HG02678 (cell line): ENCODE data around the gene MLC1.
A peak's percentile ranks its signal among the peaks of the same experiment; 100 is the strongest.

Experiments used
- ATAC-seq: cut with Tn5 transposase; IDR thresholded peaks from one replicate; pipeline ENCODE4 v1.9.1; 2021; ENCODE audit warnings: mild to moderate bottlenecking, moderate library complexity; ENCODE audit not compliant: unreplicated experiment

MLC1 gene

GRCh38 chr22:50040717-50041116, 44.5 kb downstream of the MLC1 start:
- ATAC-seq, result no peak

DNA sequence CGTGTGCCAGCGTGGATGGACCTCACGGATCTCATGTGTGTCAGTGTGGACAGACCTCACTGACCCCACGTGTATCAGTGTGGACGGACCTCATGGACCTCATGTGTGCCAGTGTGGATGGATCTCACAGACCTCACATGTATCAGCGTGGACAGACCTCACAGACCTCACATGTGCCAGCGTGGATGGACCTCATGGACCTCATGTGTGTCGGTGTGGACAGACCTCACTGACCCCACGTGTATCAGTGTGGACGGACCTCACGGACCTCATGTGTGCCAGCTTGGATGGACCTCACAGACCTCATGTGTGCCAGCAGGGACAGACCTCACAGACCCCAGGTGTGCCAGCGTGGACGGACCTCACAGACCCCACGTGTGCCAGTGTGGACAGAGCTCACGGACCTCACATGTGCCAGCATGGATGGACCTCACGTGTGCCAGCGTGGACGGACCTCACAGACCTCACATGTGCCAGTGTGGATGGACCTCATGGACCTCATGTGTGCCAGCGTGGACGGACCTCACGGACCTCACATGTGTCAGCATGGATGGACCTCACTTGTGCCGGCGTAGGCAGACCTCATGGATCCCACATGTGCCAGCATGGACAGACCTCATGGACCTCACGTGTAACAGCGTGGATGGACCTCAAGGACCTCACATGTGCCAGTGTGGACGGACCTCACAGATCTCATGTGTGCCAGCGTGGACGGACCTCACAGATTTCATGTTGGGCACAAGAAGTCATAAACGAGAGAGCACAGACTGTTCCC, 45.4 kb downstream of the MLC1 start:
- ATAC-seq, result no peak

DNA sequence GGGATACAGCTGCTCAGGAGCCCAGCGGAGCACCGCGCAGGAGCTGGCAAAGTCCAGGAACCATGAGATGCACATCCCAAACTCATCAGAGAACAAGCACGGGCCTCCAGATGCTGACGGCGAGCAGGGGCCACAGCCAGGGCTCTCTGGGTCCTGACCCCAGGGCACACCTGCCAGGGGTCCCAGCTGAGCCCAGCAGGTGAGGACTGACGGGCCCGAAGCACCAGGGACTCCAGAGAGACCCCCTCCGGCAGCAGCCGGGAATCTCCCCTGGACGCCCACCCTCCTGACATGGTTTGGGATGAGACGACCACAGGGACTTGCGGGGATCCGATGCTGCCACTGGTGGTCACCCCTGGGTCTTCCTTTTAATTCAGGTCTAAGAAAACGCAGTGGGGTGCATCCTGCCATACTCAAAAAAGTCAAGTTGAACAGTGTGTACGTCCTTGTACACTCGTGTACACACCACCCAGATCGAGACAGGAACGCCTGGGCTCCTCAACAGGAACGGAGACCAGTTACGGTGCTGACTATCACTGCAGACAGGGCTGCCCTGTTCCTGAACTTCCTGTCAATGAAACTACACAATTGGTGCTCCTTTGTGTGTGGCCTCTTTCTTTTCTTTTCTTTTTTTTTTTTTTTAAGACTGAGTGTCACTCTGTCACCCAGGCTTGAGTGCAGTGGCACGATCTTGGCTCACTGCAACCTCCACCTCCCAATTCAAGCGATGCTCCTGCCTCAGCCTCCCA, 49.1 kb downstream of the MLC1 start:
- ATAC-seq, result no peak

DNA sequence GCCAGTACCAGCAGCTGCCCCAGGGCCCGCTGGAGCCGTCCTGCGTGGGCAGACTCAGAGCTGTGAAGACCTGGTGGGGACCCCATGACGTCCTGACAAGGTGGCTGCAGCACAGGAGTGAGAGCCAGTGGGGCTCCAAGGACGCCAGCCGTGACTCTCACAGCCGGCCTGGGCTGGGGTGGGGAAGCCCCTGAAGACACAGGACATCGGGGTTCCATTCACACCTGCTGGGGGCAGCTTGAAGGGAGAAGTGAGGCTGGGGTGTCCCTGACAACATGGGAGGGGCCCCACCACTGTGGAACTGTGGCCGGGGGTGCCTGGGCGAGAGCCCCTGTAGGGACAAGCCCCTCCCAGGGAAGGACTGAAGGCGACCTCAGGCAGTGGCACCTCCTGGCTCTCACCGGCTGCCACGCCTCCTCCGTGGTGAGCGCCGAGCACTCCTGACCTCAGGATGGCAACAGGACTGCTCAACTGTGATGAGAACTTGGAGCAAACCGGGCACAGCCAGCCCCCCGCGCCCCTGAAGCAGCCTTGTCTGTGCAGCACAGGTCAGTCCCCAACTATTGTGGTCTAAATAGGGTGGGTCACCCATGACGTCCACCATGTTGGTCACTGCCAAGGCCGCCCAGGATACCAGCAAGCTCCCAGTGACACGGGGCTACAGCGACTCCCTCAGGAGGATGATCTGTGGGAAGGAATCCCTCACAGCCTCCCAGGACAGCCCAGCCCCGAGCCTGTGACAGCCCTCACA, 49.9 kb downstream of the MLC1 start:
- no peak for ATAC-seq

GRCh38 chr22:50034126-50035081, 50.8 kb downstream of the MLC1 start:
- ATAC-seq, result no peak

DNA sequence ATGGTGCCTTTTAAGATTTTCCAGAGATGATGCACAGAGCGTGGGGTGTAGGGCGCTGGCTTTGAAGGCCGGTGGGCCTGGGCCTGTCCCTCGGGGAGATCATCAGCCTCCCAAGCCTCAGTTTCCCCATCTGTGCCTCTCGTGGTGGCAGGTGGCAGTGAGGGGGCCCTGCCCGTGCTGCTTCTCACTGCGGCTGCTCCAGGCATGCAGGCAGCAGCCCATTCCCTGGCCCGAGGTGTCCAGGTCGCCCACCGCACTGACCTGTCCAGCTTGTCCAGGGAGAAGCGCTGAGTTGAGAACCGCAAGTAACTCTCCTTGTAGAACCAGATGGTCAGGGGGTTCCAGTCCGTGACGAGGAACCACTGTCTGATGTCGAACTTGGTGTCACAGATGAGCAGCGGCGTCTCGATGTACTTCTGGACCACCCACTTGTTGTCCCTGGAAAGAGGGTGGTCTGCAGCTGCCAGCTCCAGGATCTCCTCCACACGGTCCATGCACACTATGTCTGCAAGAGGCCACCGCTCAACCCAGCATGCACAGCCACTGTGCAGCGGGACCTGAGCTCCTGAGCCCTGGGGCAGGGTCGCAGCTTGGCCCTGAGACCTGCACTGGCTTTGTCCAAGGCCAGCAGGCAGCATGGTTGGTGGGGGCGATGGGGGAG, 52.2 kb downstream of the MLC1 start:
- ATAC-seq, result no peak

GRCh38 chr22:50032109-50032871, 52.9 kb downstream of the MLC1 start:
- no peak for ATAC-seq

DNA sequence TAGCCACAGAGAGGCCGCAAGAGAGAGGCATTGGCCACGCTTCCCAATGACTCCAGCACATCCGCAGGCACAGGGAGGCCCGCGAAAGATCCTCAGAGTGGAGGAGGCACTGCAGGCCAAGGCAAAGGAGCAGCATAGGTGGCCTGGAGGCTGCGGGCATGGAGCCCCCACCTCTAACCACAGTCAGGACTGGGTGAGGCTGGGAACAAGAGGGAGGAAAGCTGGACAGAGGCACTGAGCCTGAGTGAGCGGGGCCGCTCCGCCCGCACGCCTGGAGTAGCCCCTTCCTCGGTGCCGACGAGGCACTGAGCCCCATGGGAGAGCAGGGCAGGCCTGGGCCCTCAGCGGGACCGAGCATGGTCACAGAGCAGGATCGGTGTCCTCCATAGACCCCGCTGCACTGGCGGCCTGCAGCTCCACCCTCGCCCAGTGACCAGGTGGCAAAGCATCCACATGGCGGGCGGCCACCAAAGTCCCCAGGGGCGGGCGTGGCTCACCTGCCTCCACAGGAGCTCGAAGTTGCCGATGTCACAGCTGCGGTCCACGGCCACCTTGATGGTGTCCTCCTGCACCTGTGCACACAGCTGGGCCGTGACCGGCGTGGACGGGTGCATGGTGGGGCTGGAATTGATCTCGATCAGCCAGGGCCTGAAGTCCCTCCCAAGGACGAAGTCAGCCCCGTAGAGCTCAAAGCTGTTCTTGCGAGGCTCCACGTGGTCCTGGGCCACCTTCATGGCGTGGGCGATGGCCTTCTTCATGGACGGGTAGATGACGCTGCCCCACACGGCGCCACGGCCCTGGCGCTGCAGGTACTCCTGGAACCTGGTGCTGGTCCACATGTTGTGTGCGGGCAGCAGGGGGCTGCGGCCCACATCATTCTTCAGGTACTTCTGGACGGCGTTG, 53.8 kb downstream of the MLC1 start:
- no peak for ATAC-seq

- peak; percentile 56 for ATAC-seq
Observed at GRCh38 chr22:50030297-50031188, 54.7 kb downstream of the MLC1 start.

DNA sequence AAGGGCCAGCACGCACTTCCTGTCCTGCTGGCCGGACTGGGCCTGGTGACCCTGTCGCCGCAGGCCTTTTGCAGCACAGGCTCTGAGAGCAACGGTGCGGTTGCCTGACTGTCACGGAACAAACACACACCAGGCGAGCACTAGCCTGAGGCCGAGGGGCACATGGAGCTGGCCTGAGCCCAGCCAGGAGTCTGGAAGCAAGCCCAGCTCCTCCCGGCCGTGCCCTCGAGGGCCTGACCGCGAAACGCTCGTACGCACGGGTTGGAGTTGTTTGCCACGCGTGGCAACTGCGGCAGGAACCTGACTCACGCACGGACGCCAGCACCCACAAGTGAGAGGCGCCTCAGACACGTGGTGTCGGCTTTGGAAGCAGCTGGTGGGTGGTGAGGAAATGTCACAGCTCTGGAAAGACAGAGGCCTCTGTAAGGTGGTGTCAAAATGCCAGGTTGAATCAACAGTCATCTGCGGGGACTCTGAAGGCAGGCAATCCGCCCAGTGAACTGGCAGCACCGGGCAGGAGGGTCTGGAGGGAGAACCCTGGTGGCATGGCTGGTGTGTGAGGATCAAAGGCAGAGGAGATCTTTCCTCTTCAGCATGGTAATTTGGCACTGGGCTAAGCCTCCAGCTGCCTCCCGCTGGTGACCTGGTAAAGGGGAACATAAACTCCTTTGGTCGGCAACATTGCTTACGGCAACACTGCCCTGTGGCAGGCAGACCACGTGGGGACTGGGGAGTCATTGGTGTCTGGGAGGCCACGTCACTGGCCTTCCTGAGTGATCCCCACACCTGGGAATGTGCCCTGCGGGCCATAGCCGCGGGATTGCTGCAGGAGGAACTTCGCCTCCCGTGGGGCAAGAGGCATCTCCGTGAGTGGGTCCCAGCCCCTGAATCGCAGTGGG, 57.3 kb downstream of the MLC1 start:
- ATAC-seq, result no peak

DNA sequence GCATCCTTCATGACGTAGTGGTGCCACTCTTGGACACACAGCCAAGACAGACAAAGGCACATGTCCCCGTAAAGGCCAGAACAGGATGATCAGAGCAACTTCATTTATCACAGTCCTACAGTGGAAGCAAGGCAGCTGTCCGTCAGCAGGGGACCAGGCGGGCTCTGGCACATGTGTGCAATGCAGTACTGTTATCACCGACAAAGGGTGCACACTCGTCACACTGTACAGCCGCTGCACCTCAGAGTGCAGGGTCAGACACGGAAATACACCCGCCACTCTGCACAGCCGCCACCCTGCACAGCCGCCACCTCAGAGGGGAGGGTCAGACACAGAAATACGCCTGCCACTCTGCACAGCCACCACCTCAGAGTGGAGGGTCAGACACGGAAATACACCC, 59.2 kb downstream of the MLC1 start:
- no peak for ATAC-seq

DNA sequence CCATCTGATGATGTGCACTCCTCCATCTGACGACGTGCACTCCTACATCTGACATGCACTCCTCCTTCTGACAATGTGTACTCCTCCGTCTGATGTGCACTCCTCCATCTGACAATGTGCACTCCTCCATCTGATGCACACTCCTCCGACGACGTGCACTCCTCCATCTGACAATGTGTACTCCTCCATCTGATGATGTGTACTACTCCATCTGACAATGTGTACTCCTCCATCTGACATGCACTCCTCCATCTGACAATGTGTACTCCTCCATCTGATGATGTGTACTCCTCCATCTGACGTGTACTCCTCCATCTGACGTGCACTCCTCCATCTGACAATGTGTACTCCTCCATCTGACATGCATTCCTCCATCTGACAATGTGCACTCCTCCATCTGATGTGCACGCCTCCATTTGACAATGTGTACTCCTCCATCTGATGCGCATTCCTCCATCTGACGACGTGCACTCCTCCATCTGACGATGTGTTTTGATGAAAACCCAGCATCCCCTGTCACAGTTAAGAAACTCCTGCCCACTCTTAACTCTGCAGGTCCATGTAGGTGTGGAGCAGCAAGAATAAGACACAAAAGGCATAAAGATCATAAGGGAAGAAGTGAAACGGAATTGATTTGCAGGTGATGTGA, 62.9 kb downstream of the MLC1 start:
- no peak for ATAC-seq

DNA sequence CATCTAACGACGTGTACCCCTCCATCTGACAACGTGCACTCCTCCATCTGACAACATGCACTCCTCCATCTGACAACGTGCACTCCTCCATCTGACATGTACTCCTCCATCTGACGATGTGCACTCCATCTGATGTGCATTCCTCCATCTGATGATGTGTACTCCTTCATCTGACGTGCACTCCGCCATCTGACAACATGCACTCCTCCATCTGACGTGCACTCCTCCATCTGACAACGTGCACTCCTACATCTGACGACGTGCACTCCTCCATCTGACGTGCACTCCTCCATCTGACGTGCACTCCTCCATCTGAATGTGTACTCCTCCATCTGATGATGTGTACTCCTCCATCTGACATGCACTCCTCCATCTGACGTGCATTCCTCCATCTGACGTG, 64.6 kb downstream of the MLC1 start:
- ATAC-seq, result no peak

- no peak for ATAC-seq
Observed at GRCh38 chr22:50019316-50019715, 65.9 kb downstream of the MLC1 start.

DNA sequence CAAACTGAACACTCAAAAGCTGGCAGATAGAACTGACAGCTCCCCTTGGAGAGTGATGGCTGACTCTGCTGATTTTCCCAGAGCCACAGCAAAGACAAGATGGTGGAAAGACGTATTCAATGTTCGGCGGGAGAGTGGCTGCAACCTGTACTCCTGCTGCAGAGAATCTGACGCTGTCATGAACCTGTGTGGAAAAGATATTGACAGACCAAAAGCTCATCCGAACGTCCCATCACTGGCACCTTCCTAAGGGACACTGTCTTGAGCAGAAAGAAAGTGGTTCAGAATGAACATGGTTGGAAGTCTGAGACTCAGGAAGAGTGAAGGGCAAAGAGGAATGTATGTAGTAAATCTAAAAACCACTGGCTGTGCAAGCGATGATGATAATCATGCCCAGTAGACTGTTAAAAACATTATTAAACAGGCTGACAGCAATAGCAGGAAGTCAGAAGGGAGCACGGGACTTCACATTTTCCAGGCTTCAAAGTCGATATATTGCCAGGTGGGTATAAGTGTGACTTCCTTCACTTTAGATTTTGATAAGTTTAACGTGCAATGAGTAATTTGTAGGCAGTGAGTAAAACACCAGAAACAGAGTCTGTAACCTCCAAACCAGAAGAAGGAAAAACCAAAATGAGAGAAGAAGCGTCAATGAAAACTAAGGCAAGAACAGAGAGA, 66.5 kb downstream of the MLC1 start:
- no peak for ATAC-seq
